HepG2 (cell line): Measurements from ENCODE around the gene MS4A15. TPM values are rescaled to one million over a fixed set of nuclear protein-coding genes. Genes with fewer than 3 reads are reported as not detected.

Source experiments
- ATAC-seq: fragments of 200-7000 bp; cut with Tn5 transposase; 3 replicates; pipeline ENCODE4 v1.9.1; 2020; ENCODE audit warnings: mild to moderate bottlenecking, moderate library complexity
- BruUV-seq: library from RNA; stranded (reverse); fragments of 400-500 nt; replicated peaks from 2 replicates; lab custom pipeline; 2021; lab: Mats Ljungman, UMichigan
- CTCF ChIA-PET: fragments of 300-600 bp; formaldehyde crosslinking; extraction: SDS; loops from one replicate; lab custom pipeline; 2021; ENCODE audit warnings: low total read pairs, inconsistent platforms, low intra/inter-chr PET ratio; lab: Yijun Ruan, JAX
- POLR2A ChIA-PET: fragments of 350-600 bp; sonication (Branson Sonifier 250); formaldehyde crosslinking; loops from one replicate; lab custom pipeline; 2020; ENCODE audit warnings: antibody characterized with exemption, inconsistent platforms; lab: Yijun Ruan, JAX
- DNase-seq: peaks from one replicate; pipeline ENCODE4 v3.0.0-alpha.2; 2015; ENCODE audit warnings: low spot score
- FAIRE-seq: peaks from 3 replicates; lab custom pipeline; 2011; peaks lifted over from hg19 to GRCh38; lab: Jason Lieb, UNC
- H2AFZ ChIP-seq: one replicate; pipeline ENCODE4 v1.6.1; 2011; ENCODE audit warnings: low read length, inconsistent platforms
- H3K27ac ChIP-seq: fragments of 300-600 bp; 3 replicates; pipeline ENCODE4 v1.8.0; 2011; ENCODE audit warnings: mixed run types, mild to moderate bottlenecking, mixed read lengths, low read length, inconsistent platforms; ENCODE audit not compliant: insufficient read depth; ENCODE audit errors: extremely low read length
- H3K27me3 ChIP-seq, 2 experiments: fragments of 200-600 bp in 1 of 2; 2 replicates in 1 of 2; 3 replicates in 1 of 2; pipeline versions ENCODE4 v1.6.0 to v1.8.0; 2011; ENCODE audit warnings: low read length in 2 of 2, mild to moderate bottlenecking in 2 of 2, moderate library complexity in 2 of 2, inconsistent platforms in 1 of 2; ENCODE audit not compliant: insufficient read depth in 2 of 2, control insufficient read depth in 1 of 2
- H3K36me3 ChIP-seq, 2 experiments: fragments of 200-600 bp in 1 of 2; replicated peaks in 1 of 2; 2 replicates in 1 of 2; 3 replicates in 1 of 2; pipeline versions ENCODE4 v1.5.1 to v1.8.0; 2011; ENCODE audit warnings: low read length in 2 of 2, inconsistent platforms in 1 of 2; ENCODE audit not compliant: insufficient read depth in 2 of 2, control insufficient read depth in 1 of 2
- H3K4me1 ChIP-seq: 2 replicates; pipeline ENCODE4 v1.5.1; 2012; ENCODE audit warnings: low read length, inconsistent platforms; ENCODE audit not compliant: insufficient read depth
- H3K4me2 ChIP-seq: 2 replicates; pipeline ENCODE4 v1.6.0; 2011; ENCODE audit warnings: low read depth, low read length, inconsistent platforms
- H3K4me3 ChIP-seq, 3 experiments: fragments of 200-600 bp in 1 of 3; sonication (generic), shearing (Covaris generic) in 1 of 3; replicated peaks in 1 of 3; 2 replicates each; pipeline ENCODE4 v1.5.1; 2011 to 2016; ENCODE audit warnings: low read length in 3 of 3, inconsistent platforms in 2 of 3, low read depth in 2 of 3, mild to moderate bottlenecking in 2 of 3, control low read depth in 1 of 3, mixed read lengths in 1 of 3; ENCODE audit not compliant: insufficient read depth in 1 of 3
- H3K79me2 ChIP-seq: one replicate; pipeline ENCODE4 v1.6.1; 2011; ENCODE audit warnings: low read length, inconsistent platforms; ENCODE audit not compliant: insufficient read depth
- H3K9ac ChIP-seq: 2 replicates; pipeline ENCODE4 v1.6.0; 2011; ENCODE audit warnings: mild to moderate bottlenecking, low read depth, low read length, inconsistent platforms; ENCODE audit not compliant: insufficient read depth
- H3K9me3 ChIP-seq: 2 replicates; pipeline ENCODE4 v1.5.1; 2012; ENCODE audit warnings: mild to moderate bottlenecking, low read length
- H4K20me1 ChIP-seq: 2 replicates; pipeline ENCODE4 v1.6.0; 2011; ENCODE audit warnings: inconsistent platforms, mild to moderate bottlenecking, low read length, moderate library complexity; ENCODE audit not compliant: insufficient read depth
- JARID2 ChIP-seq: sonication (generic); formaldehyde crosslinking; IDR thresholded peaks from 2 replicates; pipeline ENCODE4 v1.8.1; 2023; ENCODE audit warnings: missing genetic modification reagents, inconsistent platforms; ENCODE audit not compliant: insufficient replicate concordance
- REXO4 ChIP-seq: sonication (generic); formaldehyde crosslinking; IDR thresholded peaks from 2 replicates; pipeline ENCODE4 v1.8.0; 2022; ENCODE audit warnings: missing genetic modification reagents, mild to moderate bottlenecking, borderline replicate concordance
- WGBS: methylation state at CpG from one replicate; pipeline ENCODE4 v1.1.6; 2017; ENCODE audit warnings: low lambda C conversion rate; 5-methylcytosine and 5-hydroxymethylcytosine counted together
- in situ Hi-C: cut with HindIII; loops from 2 replicates; pipeline ENCODE4 v1.10.0; 2017; ENCODE audit warnings: low pct_unique_long_range_greater_than_20kb; ENCODE audit not compliant: extremely low pct_ligation_motif_present
- intact Hi-C: fragments of 100-400 bp; cut with micrococcal nuclease; formaldehyde crosslinking; loops from one replicate; pipeline ENCODE4 v1.10.0; 2022; ENCODE audit not compliant: unreplicated experiment
- polyA plus RNA-seq, 8 experiments: library from polyadenylated mRNA; depleted of rRNA in 3 of 8; stranded (reverse) in 7 of 8; unstranded in 1 of 8; fragments of >200 nt; fragmentation: Illumina TruSeq in 4 of 8; extraction: Trizol in 4 of 8; gene quantifications; 2 replicates each; pipeline versions ENCODE4 v1.2.1 to v1.2.3, GENCODE V29; 2011 to 2016; ENCODE audit warnings: low read depth in 4 of 8, missing spikeins in 1 of 8, mixed read lengths in 1 of 8; ENCODE audit not compliant: insufficient read depth in 1 of 8
- total RNA-seq, 5 experiments: library from RNA; depleted of rRNA; stranded (reverse); fragments of >200 nt; fragmentation: Illumina TruSeq; extraction: Trizol; gene quantifications; 2 replicates each; pipeline ENCODE4 v1.2.3, GENCODE V29; 2016; ENCODE audit warnings: low read depth in 1 of 5
- TF ChIP-seq, protein P1 (sequence below): sonication (generic); formaldehyde crosslinking; IDR thresholded peaks from 2 replicates; pipeline ENCODE4 v1.4.0; 2020; ENCODE audit warnings: missing genetic modification reagents

MS4A15 gene
- total and polyA plus RNA-seq, 2 of the 13 experiments (the other 11 are each of a cell fraction or from before 2014, with no cell fraction given), result not detected

DNA sequence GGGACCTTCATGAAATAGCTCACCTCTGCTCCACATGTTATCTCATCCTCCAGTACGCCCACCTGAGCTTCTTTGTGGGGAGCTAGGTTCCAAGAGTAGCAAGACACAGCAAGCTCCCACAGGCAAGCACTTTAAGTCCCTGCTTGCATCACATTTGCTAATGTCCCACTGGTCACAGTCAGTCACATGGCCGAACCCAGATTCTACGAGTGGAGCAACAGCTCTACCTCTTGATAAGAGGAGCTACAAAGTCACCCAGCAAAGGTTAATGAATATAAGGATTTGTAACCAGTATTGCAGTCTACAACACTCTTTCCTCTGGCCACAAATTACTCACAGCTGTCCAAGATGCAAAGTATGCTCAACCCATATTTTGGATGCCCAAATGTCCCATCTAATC is 15.2 kb upstream of the MS4A15 start:
- no peak overlapping the region for H3K4me2 ChIP-seq
- intact Hi-C loops, result no loop called here
- ATAC-seq (no peak), FAIRE-seq (no peak), DNase-seq (no peak)
- H3K27me3 ChIP-seq, result peaks cover 0 to 4% of the 10 kb centered on the region in 2 experiments; a peak in 3 of 5 replicates
- 0% methylated on average over 1 of the region's 3 CpGs for WGBS
- CTCF ChIA-PET, result no interaction called here
- no peak overlapping the region for H3K9ac ChIP-seq
- no peak overlapping the region for H3K4me3 ChIP-seq
- H3K9me3 ChIP-seq, result no peaks in the 10 kb centered on the region
- POLR2A ChIA-PET, result no interaction called here
- no peak overlapping the region for H3K27ac ChIP-seq
- no peaks in the 10 kb centered on the region for H3K36me3 ChIP-seq
- no peaks in the 10 kb centered on the region for H3K4me1 ChIP-seq
- H3K79me2 ChIP-seq, result no peaks in the 10 kb centered on the region
- TF ChIP-seq REXO4 (CRISPR knock-in tag), result no peak
- no peaks in the 10 kb centered on the region for H4K20me1 ChIP-seq
- in situ Hi-C loops, result no loop called here
- no TSS peak for BruUV-seq
- no peak overlapping the region for H2AFZ ChIP-seq

- Histone ChIP-seq H3K36me3 (no peaks in the 10 kb centered on the region), H3K9me3 (no peaks in the 10 kb centered on the region), H3K4me1 (no peaks in the 10 kb centered on the region), H4K20me1 (no peaks in the 10 kb centered on the region), H3K79me2 (no peaks in the 10 kb centered on the region), H3K4me2 (no peak overlapping the region), H3K27me3 (peaks cover 0 to 4% of the 10 kb centered on the region in 2 experiments; a peak in 2 of 5 replicates), H2AFZ (no peak overlapping the region), H3K27ac (no peak overlapping the region)
- CTCF ChIA-PET, result no interaction called here
- FAIRE-seq, result no peak
- intact Hi-C loops, result no loop called here
- no TSS peak for BruUV-seq
- ATAC-seq, result no peak; the same call in 2 of the 3 replicates
- POLR2A ChIA-PET, result no interaction called here
- DNase-seq, result no peak
- 33% methylated on average over 1 of the region's 1 CpG for WGBS
- TF ChIP-seq, protein P1, sequence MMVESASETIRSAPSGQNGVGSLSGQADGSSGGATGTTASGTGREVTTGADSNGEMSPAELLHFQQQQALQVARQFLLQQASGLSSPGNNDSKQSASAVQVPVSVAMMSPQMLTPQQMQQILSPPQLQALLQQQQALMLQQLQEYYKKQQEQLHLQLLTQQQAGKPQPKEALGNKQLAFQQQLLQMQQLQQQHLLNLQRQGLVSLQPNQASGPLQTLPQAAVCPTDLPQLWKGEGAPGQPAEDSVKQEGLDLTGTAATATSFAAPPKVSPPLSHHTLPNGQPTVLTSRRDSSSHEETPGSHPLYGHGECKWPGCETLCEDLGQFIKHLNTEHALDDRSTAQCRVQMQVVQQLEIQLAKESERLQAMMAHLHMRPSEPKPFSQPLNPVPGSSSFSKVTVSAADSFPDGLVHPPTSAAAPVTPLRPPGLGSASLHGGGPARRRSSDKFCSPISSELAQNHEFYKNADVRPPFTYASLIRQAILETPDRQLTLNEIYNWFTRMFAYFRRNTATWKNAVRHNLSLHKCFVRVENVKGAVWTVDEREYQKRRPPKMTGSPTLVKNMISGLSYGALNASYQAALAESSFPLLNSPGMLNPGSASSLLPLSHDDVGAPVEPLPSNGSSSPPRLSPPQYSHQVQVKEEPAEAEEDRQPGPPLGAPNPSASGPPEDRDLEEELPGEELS, result no peak
- TF ChIP-seq JARID2 (CRISPR knock-in tag), result no peak
- TF ChIP-seq, all 625 proteins: peak for 0
- in situ Hi-C loops, result no loop called here
- Histone ChIP-seq H3K4me3 (no peak overlapping the region), H3K9ac (no peak overlapping the region)
Observed at GRCh38 chr11:60743058-60743457, 13.6 kb upstream of the MS4A15 start.
